Peyer's patch (tissue), 4 donors: ENCODE data around the gene CYSRT1. TPM values are rescaled to one million over a fixed set of nuclear protein-coding genes. Genes with fewer than 3 reads are reported as not detected.

ENCODE experiments used
- DNase-seq, 3 donors: peaks; one replicate each; pipeline ENCODE4 v3.0.0-alpha.2; 2017 to 2019
- H3K27ac ChIP-seq, 4 donors: fragments of 200-600 bp; sonication (generic); one replicate each; pipeline ENCODE4 v1.5.1; 2016 to 2019
- H3K27me3 ChIP-seq, 2 donors: fragments of 200-600 bp; sonication (generic); one replicate each; pipeline ENCODE4 v1.5.1; 2019
- H3K36me3 ChIP-seq, 3 donors: fragments of 200-600 bp; sonication (generic); one replicate each; pipeline ENCODE4 v1.5.1; 2016 to 2019
- H3K4me1 ChIP-seq, 4 donors: fragments of 200-600 bp; sonication (generic); one replicate each; pipeline ENCODE4 v1.5.1; 2016 to 2019
- H3K4me3 ChIP-seq, 4 donors: fragments of 200-600 bp; sonication (generic); 1 replicate in 3 of 4; 2 replicates in 1 of 4; pipeline ENCODE4 v1.5.1; 2016 to 2019; ENCODE audit warnings: mild to moderate bottlenecking in 1 of 4
- H3K9me3 ChIP-seq, 4 donors: fragments of 200-600 bp; sonication (generic); one replicate each; pipeline ENCODE4 v1.5.1; 2016 to 2019; ENCODE audit warnings: mild to moderate bottlenecking in 1 of 4
- POLR2A ChIP-seq, 2 donors: fragments of 450-650 bp; IDR thresholded peaks; one replicate each; pipeline ENCODE4 v1.5.1; 2017; ENCODE audit warnings: antibody characterized with exemption in 2 of 2, mild to moderate bottlenecking in 2 of 2, moderate library complexity in 2 of 2
- total RNA-seq, 4 donors: library from RNA; depleted of rRNA; stranded (reverse); fragments of >200 nt; gene quantifications; one replicate each; pipeline ENCODE4 v1.1.0, GENCODE V29; 2016
- TF ChIP-seq, protein P1 (sequence below), 6 experiments: fragments of 450-650 bp in 4 of 6; fragments of 200-600 bp in 2 of 6; sonication (generic) in 1 of 6; IDR thresholded peaks; one replicate each; pipeline ENCODE4 v1.5.1; 2017 to 2019; ENCODE audit warnings: antibody characterized with exemption in 6 of 6, mild to moderate bottlenecking in 3 of 6, moderate library complexity in 1 of 6

Gene CYSRT1
- total RNA-seq, 4 donors from 2014 or later: 1.3 to 1.9 TPM; not detected in 2

DNA sequence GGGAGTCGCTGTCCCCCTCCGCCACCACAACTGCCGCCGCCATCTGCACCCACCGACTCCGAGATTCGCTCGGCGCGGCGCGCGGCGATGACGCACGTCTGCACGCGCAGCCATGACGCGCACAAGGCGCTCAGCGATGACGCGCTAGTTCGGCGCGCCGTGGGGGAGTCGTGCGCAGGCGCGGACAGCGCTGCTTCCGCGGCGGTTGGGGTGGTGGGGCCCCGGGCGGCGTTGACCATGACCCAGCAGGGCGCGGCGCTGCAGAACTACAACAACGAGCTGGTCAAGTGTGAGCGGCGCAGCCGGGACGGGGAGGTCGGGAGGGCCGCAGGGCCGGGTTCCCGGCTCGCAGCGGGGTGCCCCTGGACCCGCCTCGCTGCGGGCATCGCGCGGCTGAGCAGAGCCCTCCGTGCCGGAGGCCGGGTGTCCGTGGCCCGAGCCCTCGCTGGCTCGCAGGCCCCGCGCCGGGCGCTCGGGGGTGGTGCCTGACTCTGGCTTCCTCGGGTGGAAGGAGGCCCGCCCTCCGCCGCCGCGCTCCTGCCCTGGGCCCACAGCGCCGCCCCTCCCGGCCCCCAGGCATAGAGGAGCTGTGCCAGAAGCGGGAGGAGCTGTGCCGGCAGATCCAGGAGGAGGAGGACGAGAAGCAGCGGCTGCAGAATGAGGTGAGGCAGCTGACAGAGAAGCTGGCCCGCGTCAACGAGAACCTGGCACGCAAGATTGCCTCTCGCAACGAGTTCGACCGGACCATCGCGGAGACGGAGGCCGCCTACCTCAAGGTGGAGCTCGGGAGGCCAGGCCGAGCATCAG lies 36.3 kb upstream of the CYSRT1 start, which contains the start of the genes ANAPC2 and SSNA1:
Gene ANAPC2, minus strand, starts transcription at position 71 of the 807 bp plus-strand sequence. Its CDS starts 28 bp downstream, at position 43.
Gene SSNA1, plus strand, starts transcription at position 187 of the 807 bp plus-strand sequence. Its CDS starts 51 bp downstream, at position 238.
- peak within 1 kb of the TSS; percentile 68 to 100 (median 88) for H3K4me3 ChIP-seq
- no peaks in the 10 kb centered on the region for H3K27me3 ChIP-seq
- H3K4me1 ChIP-seq: peaks cover 12 to 56% (median 26%) of the 10 kb centered on the region in 4 donors
- peaks cover 0 to 61% (median 0%) of the 10 kb centered on the region in 3 donors for H3K36me3 ChIP-seq
- TF ChIP-seq, protein P1, sequence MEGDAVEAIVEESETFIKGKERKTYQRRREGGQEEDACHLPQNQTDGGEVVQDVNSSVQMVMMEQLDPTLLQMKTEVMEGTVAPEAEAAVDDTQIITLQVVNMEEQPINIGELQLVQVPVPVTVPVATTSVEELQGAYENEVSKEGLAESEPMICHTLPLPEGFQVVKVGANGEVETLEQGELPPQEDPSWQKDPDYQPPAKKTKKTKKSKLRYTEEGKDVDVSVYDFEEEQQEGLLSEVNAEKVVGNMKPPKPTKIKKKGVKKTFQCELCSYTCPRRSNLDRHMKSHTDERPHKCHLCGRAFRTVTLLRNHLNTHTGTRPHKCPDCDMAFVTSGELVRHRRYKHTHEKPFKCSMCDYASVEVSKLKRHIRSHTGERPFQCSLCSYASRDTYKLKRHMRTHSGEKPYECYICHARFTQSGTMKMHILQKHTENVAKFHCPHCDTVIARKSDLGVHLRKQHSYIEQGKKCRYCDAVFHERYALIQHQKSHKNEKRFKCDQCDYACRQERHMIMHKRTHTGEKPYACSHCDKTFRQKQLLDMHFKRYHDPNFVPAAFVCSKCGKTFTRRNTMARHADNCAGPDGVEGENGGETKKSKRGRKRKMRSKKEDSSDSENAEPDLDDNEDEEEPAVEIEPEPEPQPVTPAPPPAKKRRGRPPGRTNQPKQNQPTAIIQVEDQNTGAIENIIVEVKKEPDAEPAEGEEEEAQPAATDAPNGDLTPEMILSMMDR (IDR thresholded peaks at IDR 0.05): peak in 5 of 6 experiments; percentile 8 to 56 (median 47)
- TF ChIP-seq POLR2A (IDR thresholded peaks at IDR 0.05): peak; percentile 84 to 85
- H3K9me3 ChIP-seq: no peaks in the 10 kb centered on the region
- peak; percentile 92 to 97 (median 96) for DNase-seq
- peak within 1 kb of the TSS; percentile 94 to 100 (median 97) for H3K27ac ChIP-seq

DNA sequence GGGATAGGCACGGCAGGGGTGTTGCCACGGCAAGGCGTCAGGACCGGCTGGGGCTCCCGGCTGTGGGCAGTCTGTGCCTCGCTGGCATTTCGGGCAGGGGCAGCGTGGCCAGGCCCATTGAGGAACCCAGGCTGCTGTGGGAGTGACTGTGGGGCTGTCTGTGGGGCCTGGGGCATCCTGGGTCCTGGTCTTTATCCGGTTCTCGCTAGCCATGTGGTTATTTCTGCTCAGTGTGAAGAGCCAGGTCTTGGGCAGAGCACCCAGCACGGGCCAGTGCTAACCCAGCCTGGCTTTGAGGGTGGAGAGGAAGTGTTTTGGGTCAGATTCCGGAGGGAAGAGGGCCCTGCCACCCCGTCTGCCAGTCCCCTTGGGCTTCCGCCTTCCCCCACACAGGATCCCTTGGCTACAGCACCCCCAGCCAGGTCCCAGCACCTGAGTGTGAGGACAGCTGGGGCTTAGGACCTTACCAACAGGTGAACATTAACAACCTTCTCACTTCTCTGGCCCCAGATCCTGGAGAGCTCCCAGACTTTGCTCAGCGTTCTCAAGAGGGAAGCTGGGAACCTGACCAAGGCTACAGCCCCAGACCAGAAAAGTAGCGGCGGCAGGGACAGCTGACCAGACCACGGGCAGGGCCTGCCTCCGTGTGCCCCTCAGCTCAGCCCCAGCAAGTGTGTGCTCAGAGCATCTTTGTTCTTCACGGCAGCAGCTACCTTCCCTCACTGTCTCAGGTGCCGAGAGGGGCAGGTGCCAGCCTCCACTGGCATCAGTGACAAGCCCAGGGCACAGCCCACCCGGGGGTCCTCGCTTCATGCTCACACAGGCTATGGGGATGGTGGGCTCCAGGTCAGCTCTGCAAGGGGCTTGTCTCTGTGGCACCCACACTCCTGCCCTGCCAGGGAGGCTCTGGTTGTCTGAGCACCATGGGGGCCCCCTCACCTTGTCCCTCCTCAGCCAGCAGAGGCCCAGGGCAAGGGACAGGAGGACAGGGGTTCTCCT lies 35.4 kb upstream of the CYSRT1 start:
- Histone ChIP-seq H3K4me3 (peak overlapping the region; percentile 68 to 100 (median 88)), H3K9me3 (no peaks in the 10 kb centered on the region), H3K27me3 (no peaks in the 10 kb centered on the region), H3K4me1 (peaks cover 12 to 65% (median 26%) of the 10 kb centered on the region in 4 donors), H3K36me3 (peaks cover 0 to 52% (median 0%) of the 10 kb centered on the region in 3 donors), H3K27ac (peak overlapping the region; percentile 94 to 100 (median 97))
- TF ChIP-seq, protein P1 (IDR thresholded peaks at IDR 0.05): no peak
- no peak for TF ChIP-seq POLR2A (IDR thresholded peaks at IDR 0.05)
- DNase-seq: no peak

DNA sequence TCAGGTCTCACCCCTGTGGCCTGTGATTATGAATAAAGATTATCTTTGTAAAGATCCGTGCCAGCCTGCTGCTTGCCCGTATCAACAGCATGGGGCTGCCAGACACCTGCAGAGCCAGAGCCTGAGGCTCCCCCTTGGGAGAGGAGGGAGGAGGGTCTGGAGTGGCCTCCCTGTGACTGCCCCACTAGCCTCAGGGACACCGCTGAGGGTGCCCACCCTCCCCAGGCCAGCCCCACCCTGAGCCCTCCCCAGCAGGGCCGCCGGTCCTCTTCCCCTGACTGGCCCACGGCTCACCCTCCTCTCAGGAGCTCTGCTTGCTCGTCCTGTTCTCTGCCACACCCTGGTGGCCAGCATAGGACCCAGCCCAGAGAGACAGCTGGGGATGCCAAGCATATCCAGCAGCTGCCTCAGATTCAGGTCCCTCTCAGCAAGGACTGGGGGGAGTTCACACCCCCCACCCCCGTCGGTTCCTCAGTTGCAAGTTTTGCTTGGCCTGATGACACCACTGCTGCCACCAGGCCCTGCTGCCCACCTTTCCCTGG lies 34.6 kb upstream of the CYSRT1 start:
- Histone ChIP-seq H3K27me3 (no peaks in the 10 kb centered on the region), H3K9me3 (no peaks in the 10 kb centered on the region), H3K4me1 (peaks cover 12 to 72% (median 26%) of the 10 kb centered on the region in 4 donors), H3K4me3 (peak overlapping the region in 2 of 4 donors; percentile 79 to 98), H3K27ac (peak overlapping the region in 3 of 4 donors; percentile 94 to 97 (median 97)), H3K36me3 (peaks cover 0 to 46% (median 0%) of the 10 kb centered on the region in 3 donors)
- no peak for DNase-seq
- TF ChIP-seq POLR2A (IDR thresholded peaks at IDR 0.05): no peak
- TF ChIP-seq, protein P1 (IDR thresholded peaks at IDR 0.05): peak in 3 of 6 experiments; percentile 38 to 48 (median 38)

DNA sequence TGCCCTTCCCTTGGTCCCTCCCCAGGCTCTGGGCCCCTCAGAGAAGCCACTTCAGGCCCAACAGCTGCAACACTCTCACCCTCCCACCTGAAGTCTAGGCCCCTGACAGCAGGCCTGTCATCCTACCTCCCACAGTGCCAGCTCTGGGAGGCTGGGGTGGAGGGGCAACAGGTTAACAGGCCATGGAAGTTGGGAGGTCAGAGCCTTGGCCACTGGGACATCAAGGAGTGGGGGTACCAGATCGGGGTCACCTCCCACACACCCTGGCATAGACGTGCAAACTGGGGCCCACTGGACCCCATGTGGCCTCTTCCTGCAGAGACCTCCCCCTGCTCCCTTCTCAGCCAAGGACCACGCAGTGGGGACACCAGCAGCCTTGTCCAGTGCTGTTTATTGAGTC lies 33.7 kb upstream of the CYSRT1 start:
- H3K9me3 ChIP-seq: no peaks in the 10 kb centered on the region
- no peak for TF ChIP-seq POLR2A (IDR thresholded peaks at IDR 0.05)
- TF ChIP-seq, protein P1 (IDR thresholded peaks at IDR 0.05): no peak
- no peaks in the 10 kb centered on the region for H3K27me3 ChIP-seq
- no peak overlapping the region for H3K27ac ChIP-seq
- H3K4me3 ChIP-seq: no peak overlapping the region
- H3K4me1 ChIP-seq: peaks cover 12 to 66% (median 22%) of the 10 kb centered on the region in 4 donors
- H3K36me3 ChIP-seq: peaks cover 0 to 38% (median 0%) of the 10 kb centered on the region in 3 donors
- no peak for DNase-seq
